ENCODE data around the gene COG8. TPM values are rescaled to one million over a fixed set of nuclear protein-coding genes. Genes with fewer than 3 reads are reported as not detected.

Gene COG8
- 27.3 and 29.6 TPM in 2 replicates for total RNA-seq

GRCh38 chr16:69339289-69340094 is at the start of gene COG8, which contains the start of gene NIP7:
Gene COG8, minus strand, starts transcription at chr16:69339564. Its CDS starts 12 bp downstream, at chr16:69339552.
Gene NIP7, plus strand, starts transcription at chr16:69339772. Its CDS starts 58 bp downstream, at chr16:69339830.

GRCh38 chr16:69351309-69352027 is 12.1 kb upstream of the COG8 start, which contains the start of gene TMED6:
Gene TMED6, minus strand, starts transcription at chr16:69351786. Its CDS starts 33 bp downstream, at chr16:69351753.

GRCh38 chr16:69330286-69331109 is 8.9 kb downstream of the COG8 start, which contains the start of gene PDF:
Gene PDF, minus strand, starts transcription at chr16:69330588. Its CDS starts 18 bp downstream, at chr16:69330570.

GRCh38 chr16:69310653-69311532 is 28.5 kb downstream of the COG8 start, which contains the start of gene VPS4A:
Gene VPS4A, plus strand, starts transcription at chr16:69311350. Its CDS starts 162 bp downstream, at chr16:69311512.

Other genes starting within 250 kb of the COG8 start
- 0.32 and 1.1 TPM in 2 replicates for gene HAS3, start 233.9 kb downstream of the COG8 start, total RNA-seq
- gene CHTF8, start 207.0 kb downstream of the COG8 start, total RNA-seq = 59.1 and 66.9 TPM in 2 replicates
- 18.1 and 18.8 TPM in 2 replicates for gene UTP4, start 206.9 kb downstream of the COG8 start, total RNA-seq
- 20.1 and 37.7 TPM in 2 replicates for gene SNTB2, start 152.4 kb downstream of the COG8 start, total RNA-seq
- gene VPS4A, start 28.2 kb downstream of the COG8 start, total RNA-seq = 40.0 and 40.7 TPM in 2 replicates
- 17.2 and 28.0 TPM in 2 replicates for gene PDF, start 9.0 kb downstream of the COG8 start, total RNA-seq
- 43.2 and 48.5 TPM in 2 replicates for gene NIP7, start 208 bp upstream of the COG8 start, total RNA-seq
- gene TMED6, start 12.2 kb upstream of the COG8 start, total RNA-seq = not detected in 2 replicates
- gene TERF2, start 46.4 kb upstream of the COG8 start, total RNA-seq = 11.6 and 12.0 TPM in 2 replicates
- 79.3 and 138 TPM in 2 replicates for gene CYB5B, start 85.1 kb upstream of the COG8 start, total RNA-seq
- gene NFAT5, start 226.4 kb upstream of the COG8 start, total RNA-seq = 7.8 and 13.7 TPM in 2 replicates